Stimulated activated CD4-positive, alpha-beta T cell treated with anti-CD3 and anti-CD28 coated beads, TNF-alpha, amount 100 ng/mL, for 48 hours (primary cell): ENCODE results near the gene MARVELD1.

Experiments used
- DNase-seq, 3 donors: peaks; one replicate each; pipeline ENCODE4 v3.0.0-alpha.2; 2020; ENCODE audit warnings: low read depth in 3 of 3

MARVELD1 gene

DNA sequence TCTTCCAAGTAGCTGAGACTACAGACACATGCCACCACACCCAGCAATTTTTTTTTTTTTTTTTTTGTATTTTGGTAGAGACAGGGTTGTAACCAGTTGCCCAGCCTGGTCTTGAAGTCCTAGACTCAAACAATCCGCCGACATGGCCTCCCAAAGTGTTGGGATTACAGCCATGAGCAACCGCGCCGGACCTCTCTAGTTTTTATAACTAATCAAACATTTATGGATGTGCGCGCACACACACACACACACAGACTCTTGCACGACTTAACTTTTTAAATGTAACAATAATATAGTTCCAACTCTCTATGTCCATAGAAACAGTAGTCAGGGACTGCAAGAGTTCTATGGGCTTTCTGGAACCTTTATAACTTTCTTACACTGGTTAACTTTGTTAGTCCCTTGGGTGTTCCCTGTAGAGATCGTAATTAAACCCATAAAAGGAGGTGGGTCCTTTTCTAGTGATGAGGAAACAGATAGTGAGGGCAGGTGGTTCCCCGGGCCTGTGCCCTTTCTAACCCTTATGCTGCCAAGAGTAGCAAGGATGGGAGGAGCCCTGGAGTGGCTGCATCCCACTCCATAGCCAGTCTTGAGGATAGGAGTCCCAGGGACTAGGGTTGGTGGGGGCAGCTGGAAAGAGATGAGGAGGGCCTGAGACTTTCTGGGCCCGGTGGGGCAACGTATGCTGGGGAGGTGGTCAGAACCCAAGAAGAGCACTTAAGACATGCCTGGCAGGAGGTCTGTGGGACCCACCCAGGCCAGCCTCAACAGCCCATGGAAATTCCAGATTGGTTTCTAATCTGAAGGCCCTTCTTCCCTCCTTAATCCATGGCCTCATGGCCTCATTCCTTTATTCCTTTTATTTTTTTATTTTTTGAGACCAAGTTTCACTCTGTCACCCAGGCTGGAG lies 8.6 kb downstream of the MARVELD1 start:
- DNase-seq, result no peak

DNA sequence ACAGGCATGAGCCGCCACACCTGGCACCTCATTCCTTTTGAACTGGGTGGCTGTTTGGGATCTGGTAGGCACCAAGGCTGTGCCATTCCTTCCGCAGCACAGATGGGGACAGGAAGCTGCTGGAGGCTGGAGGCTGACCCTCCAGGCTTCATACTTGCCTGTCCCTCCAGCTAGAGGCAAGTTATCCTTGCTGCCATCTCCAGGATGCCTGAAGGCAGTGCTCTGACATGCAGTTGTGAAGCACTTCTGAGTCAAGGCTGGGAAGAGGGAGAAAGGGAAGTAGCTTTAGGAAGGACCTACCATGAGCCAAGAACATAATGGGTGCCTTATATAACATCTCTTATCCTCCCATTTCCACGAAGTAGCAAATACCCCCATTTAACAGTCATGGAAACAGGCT lies 9.5 kb downstream of the MARVELD1 start:
- no peak for DNase-seq

DNA sequence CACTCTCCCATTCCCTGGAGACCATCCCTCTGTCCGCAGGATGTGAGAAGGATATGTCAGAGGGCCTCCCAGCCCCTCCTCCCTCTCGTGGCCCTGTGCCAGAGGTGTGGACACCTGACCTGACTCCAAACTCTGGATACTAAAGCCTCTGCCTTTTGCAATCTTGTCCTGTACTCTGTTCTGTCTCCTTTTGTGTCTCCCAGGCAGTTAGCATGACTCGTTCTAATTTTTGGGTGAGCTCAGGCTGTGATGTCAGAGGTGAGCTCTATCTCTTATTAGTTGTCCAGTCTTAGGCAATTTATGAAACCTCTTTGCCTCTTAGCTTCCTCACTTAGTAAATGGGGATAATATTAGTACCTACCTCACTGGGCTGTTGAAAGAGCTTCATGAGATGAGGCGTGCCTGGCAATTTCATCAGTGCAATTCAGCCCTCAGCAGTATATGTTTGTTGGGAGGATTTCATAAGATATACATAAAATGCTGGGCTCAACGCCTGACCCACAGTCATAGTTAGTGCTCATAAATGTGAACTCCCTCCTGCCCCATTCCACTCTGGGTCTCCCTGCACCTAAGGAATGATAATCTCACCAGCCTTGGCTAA lies 10.9 kb downstream of the MARVELD1 start:
- DNase-seq, result no peak

DNA sequence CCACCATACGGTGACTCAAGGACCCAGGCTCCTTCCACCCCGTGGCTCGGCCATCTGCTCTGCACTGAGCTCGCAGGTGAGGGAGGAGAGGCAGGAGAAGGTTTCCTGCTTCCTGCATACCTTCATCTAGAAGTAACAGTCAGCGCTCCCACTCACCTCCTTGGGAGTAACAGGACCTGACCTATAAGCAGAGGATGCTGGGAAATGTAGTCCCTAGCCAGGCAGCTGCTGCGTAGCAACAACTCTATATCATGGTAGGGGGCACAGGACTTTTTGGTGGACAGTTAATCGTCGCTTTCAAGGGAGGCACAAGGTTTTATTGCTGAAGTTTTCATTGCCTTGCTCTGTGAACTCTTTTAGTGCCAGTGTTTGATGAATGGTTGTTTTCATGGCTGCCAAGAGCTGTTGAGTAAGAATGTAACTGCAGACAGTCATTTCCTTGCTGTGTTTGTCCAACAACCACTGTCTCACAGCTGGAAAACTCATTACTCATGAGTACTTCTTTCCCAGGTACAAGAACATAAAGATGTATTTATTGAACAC lies 13.2 kb downstream of the MARVELD1 start:
- no peak for DNase-seq

DNA sequence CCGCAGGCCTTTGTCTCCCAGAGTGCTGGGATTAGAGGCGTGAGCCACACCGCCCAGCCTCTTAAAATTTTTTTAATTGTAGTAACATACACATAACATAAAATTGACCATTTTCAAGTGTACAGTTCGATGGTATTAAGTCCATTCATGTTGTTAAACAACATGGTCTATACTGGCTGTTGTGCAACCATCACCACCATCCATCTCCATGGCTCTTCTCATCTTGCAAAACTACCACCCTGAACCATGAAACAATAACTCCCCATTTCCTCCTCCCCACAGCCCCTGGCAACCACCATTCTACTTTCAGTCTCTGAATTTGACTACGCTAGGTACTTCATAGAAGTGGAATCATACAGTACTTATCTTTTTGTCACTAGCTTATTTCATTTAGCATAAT lies 15.5 kb downstream of the MARVELD1 start:
- DNase-seq, result no peak

DNA sequence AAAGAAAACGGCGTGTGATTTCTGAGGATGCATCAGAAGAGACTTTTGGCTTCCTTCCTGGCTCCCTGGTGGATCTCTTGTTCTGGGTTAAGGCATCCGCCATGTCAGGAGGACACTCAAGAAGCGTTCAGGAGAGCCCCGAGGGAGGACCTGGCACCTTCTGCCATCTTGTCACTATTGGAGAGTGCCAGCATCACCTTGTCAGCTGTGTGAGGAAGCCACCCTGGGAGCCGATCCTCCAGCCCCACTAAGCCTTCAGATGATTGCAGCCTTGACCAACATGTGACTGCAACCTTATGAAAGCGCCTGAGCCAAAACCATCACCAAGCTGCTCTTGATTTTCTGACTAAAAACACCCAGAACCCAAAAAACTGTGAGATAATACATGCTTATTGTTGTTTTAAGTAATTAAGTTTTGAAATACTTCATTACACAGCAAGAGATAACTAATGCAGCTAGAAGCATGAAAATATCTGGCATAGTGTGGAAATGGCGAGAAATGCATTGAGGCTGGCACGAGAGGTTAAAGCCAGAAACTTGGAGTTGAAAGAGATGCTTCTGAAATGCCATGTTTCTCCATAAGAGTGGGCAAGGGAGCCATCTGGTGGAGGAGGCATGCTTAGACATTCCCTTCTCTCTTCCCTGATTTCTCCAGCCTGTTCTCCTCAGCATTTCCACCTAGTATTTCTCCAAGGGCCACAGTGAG lies 18.0 kb downstream of the MARVELD1 start:
- DNase-seq, result peak in 2 of 3 donors; percentile 23 to 41

DNA sequence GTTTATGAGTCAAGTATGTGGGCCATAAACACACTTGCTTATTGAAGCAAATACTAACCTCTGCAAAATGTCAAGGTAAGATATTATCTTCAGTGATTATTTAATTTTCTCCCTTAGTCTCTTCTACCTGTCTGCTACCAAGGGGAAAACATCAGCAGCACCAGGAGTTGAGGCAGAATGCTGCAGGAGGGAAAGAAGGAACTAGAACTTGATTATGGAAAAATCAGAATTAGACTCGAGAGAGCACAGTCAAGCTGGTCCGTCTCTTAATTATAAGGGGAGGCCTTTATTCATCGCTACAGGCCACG lies 18.5 kb downstream of the MARVELD1 start:
- DNase-seq, result no peak

DNA sequence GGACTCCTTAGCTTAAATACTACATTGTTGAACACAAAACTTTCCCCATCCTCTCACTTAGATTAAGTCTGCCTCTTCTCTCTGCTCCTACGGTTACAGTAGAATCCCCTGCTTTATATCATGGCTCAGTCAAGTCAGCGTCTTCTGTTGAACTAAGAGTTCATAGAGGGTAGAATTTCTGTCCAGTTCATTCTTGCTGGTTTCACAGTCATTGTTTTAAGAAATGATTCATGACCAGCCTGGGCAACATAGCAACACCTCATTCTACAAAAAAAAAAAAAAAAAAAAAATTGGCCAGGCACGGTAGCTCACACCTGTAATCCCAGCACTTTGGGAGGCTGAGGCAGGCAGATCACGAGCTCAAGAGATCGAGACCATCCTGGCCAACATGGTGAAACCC lies 19.7 kb downstream of the MARVELD1 start:
- no peak for DNase-seq

DNA sequence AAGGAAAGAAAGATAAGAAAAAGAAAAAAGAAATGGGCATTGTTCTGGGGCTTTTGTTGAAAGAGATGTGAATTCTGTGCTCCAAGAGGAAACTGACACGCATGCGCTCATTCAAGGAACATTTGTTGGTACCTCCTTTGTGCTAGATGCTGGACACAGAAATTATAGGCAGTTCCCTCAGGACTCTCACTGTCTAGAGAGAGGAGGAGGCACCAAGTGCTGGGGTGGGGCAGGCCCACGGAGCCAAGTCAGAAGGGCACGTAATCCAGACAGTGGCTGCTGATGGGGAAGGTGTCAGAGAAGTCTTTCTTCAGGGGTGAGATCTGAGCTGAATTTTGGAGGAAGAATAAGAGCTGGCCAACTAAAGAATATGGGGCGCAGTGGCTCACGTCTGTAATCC lies 20.5 kb downstream of the MARVELD1 start:
- DNase-seq, result no peak

DNA sequence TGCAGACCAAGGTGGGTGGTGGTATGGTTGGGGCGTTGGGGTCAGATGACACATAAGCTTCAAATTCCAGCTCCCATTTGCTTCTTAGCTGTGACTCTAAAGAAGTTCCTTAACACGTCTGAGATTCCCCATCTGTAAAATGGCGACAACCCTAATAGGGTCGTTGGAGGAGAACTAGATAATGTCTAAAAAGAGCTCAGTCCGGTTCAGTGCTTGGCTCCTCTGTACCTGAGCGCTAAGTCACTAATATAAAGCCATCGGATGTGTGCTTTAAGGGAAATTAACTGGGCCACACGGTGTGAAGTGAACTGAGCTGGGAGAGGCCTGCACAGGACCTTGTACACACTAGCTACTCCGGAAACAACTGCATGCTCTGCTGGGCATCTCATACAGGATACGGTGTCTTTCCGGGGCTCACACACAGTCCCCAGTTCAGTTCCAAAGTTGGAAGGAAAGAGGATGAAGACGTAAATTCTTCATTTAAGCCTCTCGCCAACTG lies 22.9 kb downstream of the MARVELD1 start:
- no peak for DNase-seq

DNA sequence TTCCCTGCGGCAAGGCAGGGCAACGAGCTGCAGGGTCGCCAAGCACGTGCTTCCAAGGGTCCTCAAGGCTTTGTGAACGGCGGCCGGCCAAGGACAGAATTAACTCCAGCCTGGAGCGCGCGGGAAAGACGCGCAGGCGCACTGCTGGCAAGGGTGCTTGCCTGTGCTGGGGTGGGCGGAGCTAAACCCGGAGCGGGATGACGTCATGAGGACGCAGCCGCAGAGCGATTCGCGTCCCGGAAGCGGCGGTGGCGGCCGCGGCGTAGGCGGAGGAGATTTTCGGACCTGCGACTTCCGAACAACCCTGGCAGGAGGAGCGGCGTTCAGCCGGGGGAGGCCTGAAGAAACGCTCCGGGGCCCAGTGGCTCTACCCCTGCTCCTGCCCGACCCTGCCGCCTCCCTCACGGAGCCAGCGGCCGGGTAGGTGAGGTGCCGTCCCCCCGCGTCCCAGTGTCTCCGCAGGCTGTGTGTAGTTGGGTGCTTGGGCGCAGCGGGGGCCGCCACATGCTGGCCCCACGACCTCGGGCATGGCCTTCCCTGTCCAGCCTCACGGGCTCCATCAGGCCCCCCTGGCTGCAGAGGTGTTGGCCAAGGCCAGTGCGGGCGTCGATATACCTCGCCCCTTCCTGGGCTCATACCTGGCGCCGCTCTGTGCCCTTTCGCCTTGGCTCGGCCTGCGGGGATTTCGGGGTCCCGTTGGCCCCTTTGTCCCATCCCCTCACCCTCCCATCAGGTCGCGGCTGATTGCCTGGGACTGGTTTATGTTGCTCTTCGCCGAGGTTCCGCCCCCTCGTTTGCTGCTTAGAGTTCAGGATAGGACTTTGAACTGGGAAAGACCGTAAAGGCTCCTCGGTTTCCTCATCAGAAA lies 23.6 kb downstream of the MARVELD1 start, which contains the start of gene ZFYVE27:
ZFYVE27 (plus strand) TSS at position 227 of the 868 bp plus-strand sequence. CDS start 1,350 bp downstream, outside the sequence.
- DNase-seq, result peak; percentile 92 to 97 (median 96)

DNA sequence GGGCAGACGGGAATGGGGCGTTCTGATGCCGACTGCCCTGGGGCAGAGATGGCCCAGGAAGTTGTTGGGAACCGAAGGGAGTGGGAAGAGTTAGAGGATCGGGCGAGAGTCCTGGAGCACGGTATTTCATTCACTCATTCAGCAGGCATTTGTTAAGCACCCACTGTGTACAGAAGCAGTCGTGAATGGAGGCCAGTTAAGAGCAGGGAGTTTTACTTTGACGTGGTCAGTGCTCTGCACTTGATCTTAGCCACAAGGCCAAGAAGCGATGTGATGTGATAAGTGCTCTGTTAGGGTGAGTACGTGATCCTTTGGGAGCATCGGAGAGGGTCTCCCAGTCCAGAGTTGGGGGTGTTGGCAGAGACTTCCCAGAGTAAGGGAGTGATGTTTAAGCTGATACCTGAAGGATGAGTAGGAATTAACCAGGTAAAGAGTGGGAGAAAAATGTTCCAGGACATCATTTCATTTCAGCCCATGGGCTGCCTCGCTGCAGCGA lies 24.3 kb downstream of the MARVELD1 start:
- DNase-seq, result no peak

DNA sequence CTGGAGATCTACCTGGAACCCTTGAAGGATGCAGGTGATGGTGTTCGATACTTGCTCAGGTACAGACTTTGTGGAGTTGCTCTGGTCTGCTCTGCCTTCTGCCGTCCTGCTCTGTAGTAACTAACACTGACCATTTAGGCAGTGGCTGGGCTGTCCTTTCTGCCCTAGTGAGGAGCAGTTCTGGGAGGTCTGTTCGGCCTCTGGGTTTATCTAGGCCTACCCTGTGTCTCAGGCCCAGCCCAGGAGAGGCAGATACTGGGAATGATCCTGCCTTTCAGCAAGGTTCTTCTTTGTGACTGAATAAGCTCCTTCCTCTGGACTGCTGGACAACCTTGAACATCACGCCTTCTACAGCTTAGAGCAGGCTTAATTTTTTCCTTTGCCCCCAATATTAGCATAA lies 25.1 kb downstream of the MARVELD1 start:
- no peak for DNase-seq

DNA sequence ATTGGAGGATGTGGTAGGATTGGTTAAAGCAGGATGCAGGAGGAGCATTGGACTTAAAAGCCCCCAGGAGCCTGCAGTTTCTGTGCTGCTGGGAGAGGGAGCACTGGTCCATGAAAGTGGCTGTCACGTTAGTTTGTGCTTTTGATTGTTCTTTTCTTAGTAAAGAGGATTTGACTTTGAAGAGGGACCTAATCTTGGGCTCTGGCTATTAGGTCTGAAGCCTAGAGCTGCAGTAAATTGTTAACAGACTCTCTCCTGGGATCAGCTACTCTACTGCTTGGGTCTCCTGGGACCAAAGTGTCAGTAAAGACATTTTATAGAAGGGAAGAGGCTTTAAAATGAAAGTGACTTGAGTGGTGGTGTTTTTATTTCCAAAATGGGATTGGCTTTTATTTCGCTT lies 27.1 kb downstream of the MARVELD1 start:
- DNase-seq, result no peak

DNA sequence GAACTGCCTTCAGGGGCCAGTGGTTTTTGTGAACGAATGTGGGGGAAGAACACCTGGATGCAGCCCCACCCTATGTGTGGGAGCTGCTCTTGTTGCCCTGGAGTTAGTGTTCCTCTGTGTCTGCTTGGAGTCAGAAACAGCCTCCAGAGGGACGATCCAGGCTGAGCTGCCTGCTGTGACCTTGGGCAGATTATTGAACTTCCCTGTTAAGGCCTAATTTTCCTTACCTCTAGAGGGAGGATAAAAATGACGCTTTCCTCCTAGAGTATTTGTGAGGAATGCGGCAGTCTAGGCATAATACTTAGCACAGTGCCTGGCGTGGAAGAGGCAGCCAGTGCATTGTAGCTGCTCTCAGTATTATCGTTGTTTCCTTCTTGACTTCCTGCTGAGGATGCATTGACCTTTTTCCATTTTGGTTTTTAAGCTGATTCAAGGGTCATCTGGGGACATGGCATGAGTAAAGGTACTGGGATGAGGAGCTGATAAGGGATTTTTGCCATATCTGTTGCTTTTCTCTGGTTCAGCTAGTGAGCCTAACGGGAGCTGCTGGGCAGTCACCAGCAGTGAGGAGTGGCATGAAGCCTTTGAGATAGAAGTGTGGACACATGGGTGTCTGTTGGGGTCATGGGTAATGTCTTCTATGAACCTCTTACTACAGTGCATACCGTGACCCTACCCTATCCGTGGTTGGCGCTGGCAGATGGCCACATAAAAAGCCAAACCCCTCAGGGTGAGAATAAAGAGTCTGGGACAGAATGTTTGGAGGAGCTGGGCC lies 29.8 kb downstream of the MARVELD1 start:
- DNase-seq, result no peak

DNA sequence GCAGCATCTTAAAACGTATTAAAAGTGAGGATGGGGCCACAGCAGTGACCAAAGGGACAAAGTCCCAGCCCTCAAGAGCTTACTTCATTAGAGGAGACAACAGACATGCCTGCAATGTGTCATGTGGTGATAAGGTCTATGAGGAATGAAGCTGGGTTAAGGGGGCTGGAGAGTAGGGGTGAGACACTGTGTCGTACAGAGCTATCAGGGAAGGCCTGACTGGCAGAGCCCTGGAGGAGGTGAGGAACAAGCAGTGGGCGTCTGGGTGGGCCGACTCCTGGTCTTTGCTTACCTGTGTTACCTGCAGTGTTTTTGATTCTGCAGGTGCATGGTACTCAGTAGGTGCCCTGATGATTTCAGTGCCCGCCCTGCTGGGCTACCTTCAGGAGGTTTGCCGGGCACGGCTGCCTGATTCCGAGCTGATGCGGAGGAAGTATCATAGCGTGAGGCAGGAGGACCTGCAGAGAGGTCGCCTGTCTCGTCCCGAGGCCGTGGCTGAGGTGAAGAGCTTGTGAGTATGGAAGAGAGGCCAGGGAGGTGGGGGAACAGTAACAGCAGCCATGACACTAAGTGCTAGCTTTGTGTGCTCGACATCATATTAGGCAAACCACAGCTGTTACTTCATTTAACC lies 31.0 kb downstream of the MARVELD1 start:
- no peak for DNase-seq

DNA sequence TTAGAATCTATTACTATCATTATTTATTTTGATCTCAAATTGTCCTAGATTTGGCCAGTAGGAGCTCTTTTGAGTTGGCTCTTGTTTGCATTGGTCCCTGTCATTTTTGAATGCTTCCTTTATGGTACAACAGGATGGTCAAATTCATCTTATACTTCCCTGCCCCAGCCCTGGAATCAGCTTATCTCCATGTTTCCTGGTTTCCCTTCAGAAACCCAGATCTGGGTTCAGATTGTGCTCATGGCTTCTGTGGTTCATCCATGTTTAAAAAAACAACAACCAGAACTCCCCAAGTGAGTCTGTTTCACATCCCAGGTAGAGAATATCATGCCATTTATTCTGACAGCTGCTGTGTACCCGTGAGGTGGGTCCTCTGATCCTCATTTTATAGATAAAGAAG lies 34.0 kb downstream of the MARVELD1 start:
- no peak for DNase-seq

DNA sequence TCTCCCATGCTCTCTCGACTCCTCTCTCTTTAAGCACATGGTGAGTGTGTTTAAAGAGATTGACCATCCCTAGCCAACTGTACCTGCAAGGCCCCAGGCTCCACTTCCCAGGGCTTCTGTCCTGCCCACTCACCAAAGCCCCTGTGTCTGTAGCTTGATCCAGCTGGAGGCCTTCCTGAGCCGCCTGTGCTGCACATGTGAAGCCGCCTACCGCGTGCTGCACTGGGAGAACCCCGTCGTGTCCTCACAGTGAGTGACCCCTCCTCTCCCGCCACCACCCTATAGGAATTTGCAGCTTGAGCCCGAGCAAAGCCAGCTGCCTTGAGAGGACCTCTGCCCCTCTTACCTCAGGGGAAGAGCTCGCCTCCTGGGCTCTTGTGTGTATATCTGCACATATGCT lies 34.6 kb downstream of the MARVELD1 start:
- DNase-seq, result no peak

DNA sequence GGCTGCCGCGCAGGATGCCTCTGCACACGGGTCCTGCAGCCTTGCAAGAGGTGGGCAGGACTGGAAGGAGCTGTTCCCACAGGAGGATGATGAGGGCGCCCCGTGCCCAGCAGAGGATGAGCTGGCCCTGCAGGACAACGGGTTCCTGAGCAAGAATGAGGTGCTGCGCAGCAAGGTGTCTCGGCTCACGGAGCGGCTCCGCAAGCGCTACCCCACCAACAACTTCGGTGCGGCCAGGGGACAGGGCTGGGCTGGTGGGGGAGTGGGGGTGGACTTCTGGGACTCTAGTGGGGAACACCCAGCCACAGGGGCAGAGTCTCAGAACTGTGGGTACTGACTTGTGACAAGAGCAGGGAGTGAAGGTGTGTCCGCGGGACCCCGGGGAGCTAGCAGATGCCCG lies 39.4 kb downstream of the MARVELD1 start:
- DNase-seq, result no peak

DNA sequence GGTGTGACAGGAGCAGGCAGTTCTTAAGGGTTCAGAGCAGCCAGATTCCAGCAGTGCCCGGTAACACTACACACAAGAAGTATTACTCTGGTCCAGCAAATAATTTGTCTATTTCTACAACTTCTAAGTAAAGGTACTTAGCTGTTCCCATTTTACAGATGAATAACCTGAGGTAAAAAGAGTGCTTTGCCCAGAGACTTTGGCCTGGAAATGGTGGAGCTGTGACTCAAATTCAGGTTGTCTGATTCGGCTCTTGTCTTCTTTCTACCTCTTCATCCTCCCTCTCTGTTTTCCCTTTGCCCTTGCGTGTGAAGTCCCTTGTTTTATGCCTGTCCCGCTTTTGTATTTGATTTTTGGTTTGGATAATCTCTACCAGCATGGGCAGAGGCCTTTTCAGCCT lies 41.2 kb downstream of the MARVELD1 start:
- DNase-seq, result no peak
